ENCODE results near the gene ADH5. TPM values are rescaled to one million over a fixed set of nuclear protein-coding genes. Genes with fewer than 3 reads are reported as not detected.

ADH5 gene
- total and polyA plus RNA-seq, 4 donors: 111 to 158 (median 129) TPM

- no peak overlapping the region for H3K27ac ChIP-seq (ENCODE audit: low read depth, low read length)
- H3K4me3 ChIP-seq (ENCODE audit: low read depth, low read length): no peak overlapping the region
- H3K27me3 ChIP-seq (ENCODE audit: control insufficient read depth, insufficient read depth, low read length): no peaks in the 10 kb centered on the region
- peaks cover 6% of the 10 kb centered on the region for H3K36me3 ChIP-seq (ENCODE audit: control insufficient read depth, insufficient read depth, low read length)
- no peaks in the 10 kb centered on the region for H3K9me3 ChIP-seq (ENCODE audit: control insufficient read depth, insufficient read depth, low read length)
- WGBS (ENCODE audit: insufficient coverage): no CpG with 5 or more reads among the region's 3 CpGs
- H3K4me1 ChIP-seq (ENCODE audit: control insufficient read depth, insufficient read depth, low read length): no peaks in the 10 kb centered on the region
- DNase-seq (ENCODE audit: low read depth in 4 of 6, low spot score in 6 of 6): no peak
These were observed 34.1 kb downstream of the ADH5 start for GRCh38 chr4:99054428-99054994.

- H3K4me3 ChIP-seq (ENCODE audit: low read depth, low read length): no peak overlapping the region
- DNase-seq (ENCODE audit: low read depth in 4 of 6, low spot score in 6 of 6): no peak
- no peaks in the 10 kb centered on the region for H3K9me3 ChIP-seq (ENCODE audit: control insufficient read depth, insufficient read depth, low read length)
- no peak overlapping the region for H3K27ac ChIP-seq (ENCODE audit: low read depth, low read length)
- H3K4me1 ChIP-seq (ENCODE audit: control insufficient read depth, insufficient read depth, low read length): no peaks in the 10 kb centered on the region
- no peaks in the 10 kb centered on the region for H3K27me3 ChIP-seq (ENCODE audit: control insufficient read depth, insufficient read depth, low read length)
- peaks cover 6% of the 10 kb centered on the region for H3K36me3 ChIP-seq (ENCODE audit: control insufficient read depth, insufficient read depth, low read length)
These were observed 35.7 kb downstream of the ADH5 start for GRCh38 chr4:99052902-99053301.

GRCh38 chr4:99047710-99048109 lies 40.9 kb downstream of the ADH5 start:
- WGBS (ENCODE audit: insufficient coverage): no CpG with 5 or more reads among the region's 2 CpGs
- Histone ChIP-seq H3K27me3 (ENCODE audit: control insufficient read depth, insufficient read depth, low read length) (no peaks in the 10 kb centered on the region), H3K27ac (ENCODE audit: low read depth, low read length) (no peak overlapping the region), H3K36me3 (ENCODE audit: control insufficient read depth, insufficient read depth, low read length) (peaks cover 4% of the 10 kb centered on the region), H3K4me1 (ENCODE audit: control insufficient read depth, insufficient read depth, low read length) (no peaks in the 10 kb centered on the region), H3K9me3 (ENCODE audit: control insufficient read depth, insufficient read depth, low read length) (no peaks in the 10 kb centered on the region), H3K4me3 (ENCODE audit: low read depth, low read length) (no peak overlapping the region)
- no peak for DNase-seq (ENCODE audit: low read depth in 4 of 6, low spot score in 6 of 6)

DNA sequence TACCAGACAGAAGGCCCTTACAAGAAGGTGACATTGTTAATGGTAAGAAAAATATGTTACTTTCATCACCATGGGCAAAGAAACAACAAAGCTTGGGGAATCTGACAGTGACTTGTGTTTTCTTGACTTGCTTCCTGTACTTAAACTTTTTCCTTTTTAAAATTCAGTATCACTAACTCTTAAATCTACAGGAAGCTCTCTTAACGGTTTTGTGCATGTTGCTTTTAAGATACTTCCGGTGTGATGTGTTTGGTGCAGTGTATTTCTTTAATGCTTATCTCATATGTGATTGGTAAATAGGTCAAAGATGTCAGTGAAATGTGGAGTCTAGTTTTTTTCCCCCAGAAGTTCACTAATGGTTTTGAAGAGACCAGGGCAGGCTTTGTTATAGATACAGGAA lies 45.2 kb downstream of the ADH5 start:
- no peaks in the 10 kb centered on the region for H3K4me1 ChIP-seq (ENCODE audit: control insufficient read depth, insufficient read depth, low read length)
- no peaks in the 10 kb centered on the region for H3K27me3 ChIP-seq (ENCODE audit: control insufficient read depth, insufficient read depth, low read length)
- peaks cover under 1% of the 10 kb centered on the region for H3K9me3 ChIP-seq (ENCODE audit: control insufficient read depth, insufficient read depth, low read length)
- no peak overlapping the region for H3K4me3 ChIP-seq (ENCODE audit: low read depth, low read length)
- no peak overlapping the region for H3K27ac ChIP-seq (ENCODE audit: low read depth, low read length)
- H3K36me3 ChIP-seq (ENCODE audit: control insufficient read depth, insufficient read depth, low read length): no peaks in the 10 kb centered on the region
- WGBS (ENCODE audit: insufficient coverage): no CpG with 5 or more reads among the region's 2 CpGs
- DNase-seq (ENCODE audit: low read depth in 4 of 6, low spot score in 6 of 6): no peak

- Histone ChIP-seq H3K27ac (ENCODE audit: low read depth, low read length) (no peak overlapping the region), H3K4me3 (ENCODE audit: low read depth, low read length) (no peak overlapping the region), H3K9me3 (ENCODE audit: control insufficient read depth, insufficient read depth, low read length) (peaks cover 9% of the 10 kb centered on the region), H3K36me3 (ENCODE audit: control insufficient read depth, insufficient read depth, low read length) (no peaks in the 10 kb centered on the region), H3K4me1 (ENCODE audit: control insufficient read depth, insufficient read depth, low read length) (no peaks in the 10 kb centered on the region), H3K27me3 (ENCODE audit: control insufficient read depth, insufficient read depth, low read length) (no peaks in the 10 kb centered on the region)
- DNase-seq (ENCODE audit: low read depth in 4 of 6, low spot score in 6 of 6): no peak
- no CpG with 5 or more reads among the region's 1 CpG for WGBS (ENCODE audit: insufficient coverage)
These were observed 50.4 kb downstream of the ADH5 start for GRCh38 chr4:99038213-99038612.

DNA sequence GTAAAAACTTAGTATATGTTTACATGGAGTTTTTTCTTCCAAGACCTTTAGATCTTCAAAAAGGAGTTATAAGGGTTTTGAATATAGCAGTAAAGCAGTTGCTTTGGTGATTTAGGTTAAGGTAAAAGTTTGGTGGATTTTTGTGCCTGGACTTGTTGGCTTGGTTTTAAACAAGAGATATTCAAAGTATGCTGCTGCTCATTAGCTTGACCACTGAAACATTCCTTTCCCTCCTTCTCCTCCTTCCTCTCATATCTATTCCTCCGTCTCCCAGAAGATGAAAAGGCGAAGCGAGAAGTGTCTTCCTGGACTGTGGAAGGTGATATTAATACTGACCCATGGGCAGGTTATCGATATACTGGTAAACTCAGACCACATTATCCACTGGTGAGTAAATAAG lies 54.6 kb downstream of the ADH5 start:
- H3K27me3 ChIP-seq (ENCODE audit: control insufficient read depth, insufficient read depth, low read length): no peaks in the 10 kb centered on the region
- DNase-seq (ENCODE audit: low read depth in 4 of 6, low spot score in 6 of 6): no peak
- peaks cover 9% of the 10 kb centered on the region for H3K9me3 ChIP-seq (ENCODE audit: control insufficient read depth, insufficient read depth, low read length)
- H3K4me1 ChIP-seq (ENCODE audit: control insufficient read depth, insufficient read depth, low read length): no peaks in the 10 kb centered on the region
- H3K36me3 ChIP-seq (ENCODE audit: control insufficient read depth, insufficient read depth, low read length): no peaks in the 10 kb centered on the region
- no peak overlapping the region for H3K4me3 ChIP-seq (ENCODE audit: low read depth, low read length)
- no peak overlapping the region for H3K27ac ChIP-seq (ENCODE audit: low read depth, low read length)
- no CpG with 5 or more reads among the region's 4 CpGs for WGBS (ENCODE audit: insufficient coverage)

- no peak for DNase-seq (ENCODE audit: low read depth in 4 of 6, low spot score in 6 of 6)
- Histone ChIP-seq H3K4me3 (ENCODE audit: low read depth, low read length) (no peak overlapping the region), H3K27ac (ENCODE audit: low read depth, low read length) (no peak overlapping the region), H3K4me1 (ENCODE audit: control insufficient read depth, insufficient read depth, low read length) (no peaks in the 10 kb centered on the region), H3K9me3 (ENCODE audit: control insufficient read depth, insufficient read depth, low read length) (no peaks in the 10 kb centered on the region), H3K27me3 (ENCODE audit: control insufficient read depth, insufficient read depth, low read length) (no peaks in the 10 kb centered on the region), H3K36me3 (ENCODE audit: control insufficient read depth, insufficient read depth, low read length) (no peaks in the 10 kb centered on the region)
- no CpG with 5 or more reads among the region's 3 CpGs for WGBS (ENCODE audit: insufficient coverage)
These were observed 58.7 kb downstream of the ADH5 start for GRCh38 chr4:99029852-99030251.

DNA sequence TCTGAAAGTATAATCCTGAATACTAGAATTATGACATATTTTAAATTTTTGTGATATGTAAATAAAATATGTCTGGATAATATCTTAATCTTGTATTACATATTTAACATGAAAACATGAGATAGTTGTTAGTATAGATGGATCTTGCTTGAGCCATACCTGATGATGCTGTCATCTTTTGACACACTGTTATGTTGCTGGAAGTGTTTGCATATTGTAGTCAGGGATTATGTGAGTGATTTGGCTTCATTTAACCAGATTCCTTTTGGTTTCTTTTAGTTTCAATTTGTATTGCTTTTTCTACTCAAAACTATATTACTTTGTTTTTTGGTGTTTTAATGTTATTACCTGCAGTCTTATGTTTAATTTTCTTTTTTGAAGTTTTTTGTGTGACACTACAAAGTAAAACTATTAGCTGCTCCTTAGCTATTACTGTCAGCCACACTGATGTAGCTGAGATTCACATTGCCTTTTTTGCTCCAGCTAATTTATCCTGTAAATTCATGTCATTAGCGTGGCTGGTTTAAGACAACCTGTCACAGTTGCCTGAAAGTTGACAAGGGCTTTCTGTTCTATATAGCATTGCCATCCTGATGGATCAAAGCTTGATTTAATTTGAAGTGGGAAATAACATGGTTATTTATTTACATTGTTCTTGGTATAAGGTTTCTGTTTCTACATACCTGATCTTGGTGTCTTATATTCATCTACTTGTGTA lies 59.4 kb downstream of the ADH5 start:
- Histone ChIP-seq H3K27ac (ENCODE audit: low read depth, low read length) (no peak overlapping the region), H3K27me3 (ENCODE audit: control insufficient read depth, insufficient read depth, low read length) (no peaks in the 10 kb centered on the region), H3K9me3 (ENCODE audit: control insufficient read depth, insufficient read depth, low read length) (no peaks in the 10 kb centered on the region), H3K4me1 (ENCODE audit: control insufficient read depth, insufficient read depth, low read length) (no peaks in the 10 kb centered on the region), H3K4me3 (ENCODE audit: low read depth, low read length) (no peak overlapping the region), H3K36me3 (ENCODE audit: control insufficient read depth, insufficient read depth, low read length) (no peaks in the 10 kb centered on the region)
- no peak for DNase-seq (ENCODE audit: low read depth in 4 of 6, low spot score in 6 of 6)
- no CpG with 5 or more reads among the region's 1 CpG for WGBS (ENCODE audit: insufficient coverage)

GRCh38 chr4:99028187-99028586 lies 60.4 kb downstream of the ADH5 start:
- DNase-seq (ENCODE audit: low read depth in 4 of 6, low spot score in 6 of 6): no peak
- Histone ChIP-seq H3K27me3 (ENCODE audit: control insufficient read depth, insufficient read depth, low read length) (no peaks in the 10 kb centered on the region), H3K27ac (ENCODE audit: low read depth, low read length) (no peak overlapping the region), H3K9me3 (ENCODE audit: control insufficient read depth, insufficient read depth, low read length) (no peaks in the 10 kb centered on the region), H3K4me1 (ENCODE audit: control insufficient read depth, insufficient read depth, low read length) (no peaks in the 10 kb centered on the region), H3K36me3 (ENCODE audit: control insufficient read depth, insufficient read depth, low read length) (no peaks in the 10 kb centered on the region), H3K4me3 (ENCODE audit: low read depth, low read length) (no peak overlapping the region)

GRCh38 chr4:99027304-99027703 lies 61.3 kb downstream of the ADH5 start:
- Histone ChIP-seq H3K27me3 (ENCODE audit: control insufficient read depth, insufficient read depth, low read length) (no peaks in the 10 kb centered on the region), H3K36me3 (ENCODE audit: control insufficient read depth, insufficient read depth, low read length) (no peaks in the 10 kb centered on the region), H3K27ac (ENCODE audit: low read depth, low read length) (no peak overlapping the region), H3K4me3 (ENCODE audit: low read depth, low read length) (no peak overlapping the region), H3K4me1 (ENCODE audit: control insufficient read depth, insufficient read depth, low read length) (no peaks in the 10 kb centered on the region), H3K9me3 (ENCODE audit: control insufficient read depth, insufficient read depth, low read length) (no peaks in the 10 kb centered on the region)
- no CpG with 5 or more reads among the region's 2 CpGs for WGBS (ENCODE audit: insufficient coverage)
- no peak for DNase-seq (ENCODE audit: low read depth in 4 of 6, low spot score in 6 of 6)

All from spinal cord (tissue), 10 donors.